ENCODE data around the gene CCDC177. TPM values are rescaled to one million over a fixed set of nuclear protein-coding genes. Genes with fewer than 3 reads are reported as not detected.

CCDC177 gene
- polyA plus RNA-seq, 1 experiment = not detected

GRCh38 chr14:69610874-69611171, 36.2 kb upstream of the CCDC177 start:
- no peak for DNase-seq (ENCODE audit: low read depth)

GRCh38 chr14:69610020-69610873, 35.6 kb upstream of the CCDC177 start:
- H3K36me3 ChIP-seq (ENCODE audit: control insufficient read depth, insufficient read depth, low read length) = no peaks in the 10 kb centered on the region; the same call in 1 of the 2 replicates
- TF ChIP-seq CTCF (IDR thresholded peaks at IDR 0.05; ENCODE audit: insufficient read depth, low read depth, low read length) = no peak
- peak overlapping the region; percentile 42 for H3K4me3 ChIP-seq (ENCODE audit: low read depth, low read length)
- POLR2A ChIA-PET = no interaction called here
- DNase-seq (ENCODE audit: low read depth) = no peak
- CTCF ChIA-PET = interaction anchor here (0.6 to 5.0 kb wide), 4 partner anchors 16 to 122 kb away, joined by 3 to 31 read pairs (median 5); no protein-coding TSS in a partner anchor
- H3K27me3 ChIP-seq (ENCODE audit: control insufficient read depth, insufficient read depth, low read length) = no peaks in the 10 kb centered on the region

More at GRCh38 chr14:69610874-69611171, 36.2 kb upstream of the CCDC177 start:
- ChIA-PET POLR2A (no interaction called here), CTCF (interaction anchor here (0.6 to 5.0 kb wide), 6 partner anchors 16 to 122 kb away, joined by 3 to 31 read pairs (median 4); no protein-coding TSS in a partner anchor)
- H3K4me3 ChIP-seq (ENCODE audit: low read depth, low read length) = peak overlapping the region; percentile 42
- no peaks in the 10 kb centered on the region; the same call in 1 of the 2 replicates for H3K36me3 ChIP-seq (ENCODE audit: control insufficient read depth, insufficient read depth, low read length)
- TF ChIP-seq CTCF (IDR thresholded peaks at IDR 0.05; ENCODE audit: insufficient read depth, low read depth, low read length) = no peak
- no peaks in the 10 kb centered on the region for H3K27me3 ChIP-seq (ENCODE audit: control insufficient read depth, insufficient read depth, low read length)

- no peak for TF ChIP-seq CTCF (IDR thresholded peaks at IDR 0.05; ENCODE audit: insufficient read depth, low read depth, low read length)
- H3K4me3 ChIP-seq (ENCODE audit: low read depth, low read length) = no peak overlapping the region
- H3K36me3 ChIP-seq (ENCODE audit: control insufficient read depth, insufficient read depth, low read length) = no peaks in the 10 kb centered on the region
- H3K27me3 ChIP-seq (ENCODE audit: control insufficient read depth, insufficient read depth, low read length) = no peaks in the 10 kb centered on the region
- no peak for DNase-seq (ENCODE audit: low read depth)
- CTCF ChIA-PET = interaction anchor here (1.1 to 5.1 kb wide), 5 partner anchors 9 to 120 kb away, joined by 4 to 45 read pairs (median 18); no protein-coding TSS in a partner anchor
- POLR2A ChIA-PET = no interaction called here
These were observed 31.9 kb upstream of the CCDC177 start for GRCh38 chr14:69606258-69607184.

GRCh38 chr14:69605738-69606137, 31.1 kb upstream of the CCDC177 start:
- DNase-seq (ENCODE audit: low read depth) = no peak
- Histone ChIP-seq H3K36me3 (ENCODE audit: control insufficient read depth, insufficient read depth, low read length) (no peaks in the 10 kb centered on the region), H3K4me3 (ENCODE audit: low read depth, low read length) (no peak overlapping the region), H3K27me3 (ENCODE audit: control insufficient read depth, insufficient read depth, low read length) (no peaks in the 10 kb centered on the region)
- no peak for TF ChIP-seq CTCF (IDR thresholded peaks at IDR 0.05; ENCODE audit: insufficient read depth, low read depth, low read length)
- POLR2A ChIA-PET = no interaction called here
- CTCF ChIA-PET = interaction anchor here (0.6 to 5.1 kb wide), 6 partner anchors 12 to 152 kb away, joined by 3 to 45 read pairs (median 11); no protein-coding TSS in a partner anchor
